Large intestine (tissue), 3 donors: Measurements from ENCODE around the gene GAST. TPM values are rescaled to one million over a fixed set of nuclear protein-coding genes. Genes with fewer than 3 reads are reported as not detected.
"Not testable (repeated sequence)": the region's sequence is repeated elsewhere in the genome, so short reads cannot be mapped to it uniquely, and the experiment has no call there.

ENCODE experiments used
- DNase-seq, 2 donors: peaks; one replicate each; pipeline versions ENCODE4 v3.0.0 to v3.0.0-alpha.2; 2013
- H3K27ac ChIP-seq: one replicate; pipeline ENCODE4 v1.5.1; 2013; ENCODE audit warnings: low read length
- H3K27me3 ChIP-seq: 2 replicates; pipeline ENCODE4 v1.6.1; 2013; ENCODE audit warnings: low read length; ENCODE audit not compliant: control insufficient read depth, insufficient read depth
- H3K36me3 ChIP-seq: 2 replicates; pipeline ENCODE4 v1.6.1; 2013; ENCODE audit warnings: low read length; ENCODE audit not compliant: control insufficient read depth, insufficient read depth
- H3K4me1 ChIP-seq: one replicate; pipeline ENCODE4 v1.6.1; 2013; ENCODE audit warnings: low read length; ENCODE audit not compliant: control insufficient read depth, insufficient read depth
- H3K4me3 ChIP-seq: one replicate; pipeline ENCODE4 v1.5.1; 2013; ENCODE audit warnings: low read length
- H3K9me3 ChIP-seq: one replicate; pipeline ENCODE4 v1.6.1; 2013; ENCODE audit warnings: mild to moderate bottlenecking, low read depth, low read length, moderate library complexity; ENCODE audit not compliant: control insufficient read depth
- WGBS: methylation state at CpG from one replicate; pipeline ENCODE4 v1.1.5; 2013; ENCODE audit warnings: low lambda C conversion rate; ENCODE audit not compliant: insufficient coverage; 5-methylcytosine and 5-hydroxymethylcytosine counted together
- polyA plus RNA-seq: library from polyadenylated mRNA; unstranded; fragments of 120-200 nt; gene quantifications from one replicate; pipeline ENCODE4 v1.2.1, GENCODE V29; 2013

The GAST gene
- polyA plus RNA-seq, 1 donor, result 0.28 TPM

DNA sequence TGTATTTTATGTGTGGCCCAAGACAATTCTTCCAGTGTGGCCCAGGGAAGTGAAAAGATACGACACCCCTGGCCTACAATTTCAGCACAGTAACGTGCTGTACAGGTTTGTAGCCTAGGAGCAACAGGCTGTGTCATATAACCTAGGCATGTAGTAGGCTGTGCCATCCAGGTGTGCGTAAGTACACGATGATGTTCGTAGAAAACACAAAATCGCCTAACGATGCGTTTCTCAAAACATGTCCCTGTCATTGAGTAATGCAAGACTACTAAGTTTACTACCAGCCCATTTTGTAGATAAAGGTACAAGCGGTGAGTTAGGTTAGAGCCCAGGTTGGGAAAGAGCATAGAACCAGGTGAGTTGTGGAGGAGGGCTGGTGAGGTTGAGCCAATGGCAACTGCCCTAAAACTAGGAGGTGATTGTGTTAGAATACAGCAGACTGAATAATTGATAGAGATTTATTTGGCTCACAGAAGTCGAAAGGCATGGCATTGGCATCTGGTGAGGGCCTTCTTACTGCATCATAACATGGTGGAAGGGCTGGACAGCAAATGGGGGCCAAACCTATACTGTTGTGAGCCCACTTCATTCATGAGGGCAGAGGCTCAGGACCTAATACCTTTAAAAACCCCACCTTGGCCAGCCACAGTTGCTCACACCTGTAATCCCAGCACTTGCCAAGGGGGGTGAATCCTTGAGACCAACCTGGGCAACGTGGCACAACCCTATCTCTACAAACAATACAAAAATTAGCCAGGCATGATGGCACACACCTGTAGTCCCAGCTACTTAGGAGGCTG, 19.2 kb upstream of the GAST start:
- no peak for DNase-seq
- H3K9me3 ChIP-seq, result no peaks in the 10 kb centered on the region
- H3K27me3 ChIP-seq, result no peaks in the 10 kb centered on the region
- WGBS, result no CpG with 5 or more reads among the region's 11 CpGs
- no peak overlapping the region for H3K4me3 ChIP-seq
- peaks cover 23% of the 10 kb centered on the region for H3K4me1 ChIP-seq
- H3K27ac ChIP-seq, result no peak overlapping the region
- H3K36me3 ChIP-seq, result peaks cover 56% of the 10 kb centered on the region

DNA sequence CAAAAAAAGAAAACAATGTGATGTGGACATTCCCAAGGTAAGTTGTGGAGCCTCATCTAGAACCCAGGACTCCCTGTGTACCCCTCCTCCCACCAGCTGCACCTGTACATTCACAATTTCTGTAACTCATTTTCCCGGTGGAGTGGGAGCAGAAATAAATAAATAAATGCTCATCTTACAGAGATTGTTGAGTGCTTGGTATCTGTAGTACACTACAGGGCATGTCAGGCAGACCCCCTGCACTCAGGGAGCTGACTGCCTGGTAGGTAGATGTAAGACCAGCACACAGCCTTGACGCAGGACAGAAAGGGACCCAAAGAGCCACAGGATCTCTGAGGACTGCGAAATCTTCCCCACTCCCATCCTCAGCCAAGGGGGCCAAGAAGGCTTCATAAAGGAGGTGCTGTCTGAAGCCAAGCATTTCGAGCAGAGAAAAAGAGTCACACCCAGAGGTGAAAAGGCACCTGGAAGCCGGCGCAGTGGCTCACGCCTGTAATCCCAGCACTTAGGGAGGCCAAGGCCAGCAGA, 16.9 kb upstream of the GAST start:
- Histone ChIP-seq H3K36me3 (peaks cover 48% of the 10 kb centered on the region), H3K4me1 (peaks cover 19% of the 10 kb centered on the region), H3K4me3 (no peak overlapping the region), H3K9me3 (no peaks in the 10 kb centered on the region), H3K27me3 (no peaks in the 10 kb centered on the region), H3K27ac (no peak overlapping the region)
- WGBS, result no CpG with 5 or more reads among the region's 7 CpGs
- DNase-seq, result no peak

- Histone ChIP-seq H3K27ac (no peak overlapping the region), H3K4me3 (no peak overlapping the region), H3K27me3 (no peaks in the 10 kb centered on the region), H3K4me1 (peaks cover 11% of the 10 kb centered on the region), H3K9me3 (no peaks in the 10 kb centered on the region), H3K36me3 (peaks cover 38% of the 10 kb centered on the region)
- 38% methylated on average over 3 of the region's 11 CpGs for WGBS
- DNase-seq, result peak in 1 of 2 donors; percentile 29
Observed at GRCh38 chr17:41695954-41696757, 16.0 kb upstream of the GAST start.

- H3K4me1 ChIP-seq, result peaks cover 11% of the 10 kb centered on the region
- no peak overlapping the region for H3K4me3 ChIP-seq
- peak; percentile 53 to 79 for DNase-seq
- H3K27ac ChIP-seq, result peak overlapping the region; percentile 19
- peaks cover 27% of the 10 kb centered on the region for H3K36me3 ChIP-seq
- H3K27me3 ChIP-seq, result no peaks in the 10 kb centered on the region
- WGBS, result no CpG with 5 or more reads among the region's 6 CpGs
- H3K9me3 ChIP-seq, result no peaks in the 10 kb centered on the region
Observed at GRCh38 chr17:41697122-41697962, 14.8 kb upstream of the GAST start.

DNA sequence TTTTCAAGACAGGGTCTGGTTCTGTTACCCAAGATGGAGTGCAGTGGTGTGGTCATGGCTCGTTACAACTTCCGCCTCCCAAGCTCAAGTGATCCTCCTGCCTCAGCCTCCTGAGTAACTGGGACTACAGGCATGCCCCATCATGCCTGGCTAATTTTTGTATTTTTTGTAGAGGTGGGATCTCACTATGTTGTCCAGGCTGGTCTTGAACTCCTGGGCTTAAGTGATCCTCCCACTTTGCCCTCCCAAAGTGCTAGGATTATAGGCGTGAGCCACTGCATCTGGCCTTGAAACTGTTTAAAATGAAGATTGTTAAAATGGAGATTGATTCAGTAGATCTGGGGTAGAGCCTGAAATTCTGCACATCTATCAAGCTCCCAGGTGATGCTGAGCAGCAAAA, 11.3 kb upstream of the GAST start:
- H3K4me1 ChIP-seq, result peaks cover 11% of the 10 kb centered on the region
- WGBS, result no CpG with 5 or more reads among the region's 3 CpGs
- not testable (repeated sequence) for H3K4me3 ChIP-seq, H3K9me3 ChIP-seq, H3K27me3 ChIP-seq, H3K27ac ChIP-seq, H3K36me3 ChIP-seq, DNase-seq

DNA sequence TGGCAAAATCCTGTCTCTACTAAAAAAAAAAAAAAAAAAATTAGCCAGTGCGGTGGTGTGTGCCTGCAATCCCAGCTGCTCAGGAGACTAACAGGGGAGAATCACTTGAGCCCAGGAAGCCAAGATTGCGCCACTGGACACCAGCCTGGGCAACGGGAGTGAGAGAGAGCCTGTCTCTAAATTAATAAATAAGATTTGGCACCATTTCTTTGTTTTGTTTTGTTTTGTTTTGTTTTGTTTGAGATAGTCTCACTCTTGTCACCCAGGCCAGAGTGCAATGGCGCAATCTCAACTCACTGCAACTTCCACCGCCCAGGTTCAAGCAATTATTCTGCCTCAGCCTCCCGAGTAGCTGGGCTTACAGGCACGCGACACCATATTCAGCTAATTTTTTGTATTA, 9.4 kb upstream of the GAST start:
- H3K36me3 ChIP-seq, result no peaks in the 10 kb centered on the region
- H3K27ac ChIP-seq, result no peak overlapping the region
- H3K4me3 ChIP-seq, result no peak overlapping the region
- no peaks in the 10 kb centered on the region for H3K9me3 ChIP-seq
- H3K27me3 ChIP-seq, result no peaks in the 10 kb centered on the region
- no peak for DNase-seq
- WGBS, result 100% methylated on average over 1 of the region's 8 CpGs
- no peaks in the 10 kb centered on the region for H3K4me1 ChIP-seq

DNA sequence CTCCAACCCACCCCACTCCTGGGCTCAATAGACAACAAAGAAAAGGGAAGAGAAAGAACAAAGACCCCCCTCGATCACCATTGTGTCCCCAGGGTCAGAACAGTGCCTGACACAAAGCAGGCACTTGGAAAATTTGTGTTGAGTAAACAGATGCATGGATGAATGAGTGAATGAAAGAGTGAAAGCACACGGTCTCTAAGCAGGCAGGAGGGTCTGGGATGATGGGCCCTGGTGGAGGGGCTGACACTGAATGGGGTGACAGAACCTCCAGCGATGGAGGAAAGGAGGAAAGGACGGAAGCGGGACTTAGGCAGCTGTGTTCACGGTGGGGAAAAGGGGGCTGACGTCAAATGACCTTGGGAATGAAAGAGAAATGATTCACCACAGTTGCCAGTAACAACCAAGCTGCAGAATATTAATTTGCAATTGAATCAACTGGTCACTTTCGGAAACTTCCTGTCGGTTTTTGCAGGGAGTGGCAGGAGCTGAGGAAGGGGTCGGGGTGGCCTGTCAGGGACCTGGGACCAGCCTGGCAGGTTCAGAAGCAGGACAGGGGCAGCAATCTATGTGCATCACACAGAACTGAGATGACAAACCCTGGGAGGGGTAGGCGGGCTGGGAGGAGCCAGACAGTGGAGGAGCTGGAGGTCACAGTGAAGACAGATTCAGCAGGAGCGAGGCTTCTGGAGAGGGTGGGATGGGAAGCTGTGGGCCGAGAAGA, 6.7 kb upstream of the GAST start:
- H3K9me3 ChIP-seq, result no peaks in the 10 kb centered on the region
- no peaks in the 10 kb centered on the region for H3K27me3 ChIP-seq
- no peaks in the 10 kb centered on the region for H3K36me3 ChIP-seq
- H3K27ac ChIP-seq, result no peak overlapping the region
- no CpG with 5 or more reads among the region's 13 CpGs for WGBS
- H3K4me1 ChIP-seq, result no peaks in the 10 kb centered on the region
- H3K4me3 ChIP-seq, result no peak overlapping the region
- no peak for DNase-seq

- Histone ChIP-seq H3K4me1 (no peaks in the 10 kb centered on the region), H3K36me3 (no peaks in the 10 kb centered on the region), H3K27ac (no peak overlapping the region), H3K9me3 (no peaks in the 10 kb centered on the region), H3K4me3 (no peak overlapping the region), H3K27me3 (no peaks in the 10 kb centered on the region)
- DNase-seq, result no peak
- no CpG with 5 or more reads among the region's 10 CpGs for WGBS
Observed at GRCh38 chr17:41707803-41708669, 4.1 kb upstream of the GAST start.

DNA sequence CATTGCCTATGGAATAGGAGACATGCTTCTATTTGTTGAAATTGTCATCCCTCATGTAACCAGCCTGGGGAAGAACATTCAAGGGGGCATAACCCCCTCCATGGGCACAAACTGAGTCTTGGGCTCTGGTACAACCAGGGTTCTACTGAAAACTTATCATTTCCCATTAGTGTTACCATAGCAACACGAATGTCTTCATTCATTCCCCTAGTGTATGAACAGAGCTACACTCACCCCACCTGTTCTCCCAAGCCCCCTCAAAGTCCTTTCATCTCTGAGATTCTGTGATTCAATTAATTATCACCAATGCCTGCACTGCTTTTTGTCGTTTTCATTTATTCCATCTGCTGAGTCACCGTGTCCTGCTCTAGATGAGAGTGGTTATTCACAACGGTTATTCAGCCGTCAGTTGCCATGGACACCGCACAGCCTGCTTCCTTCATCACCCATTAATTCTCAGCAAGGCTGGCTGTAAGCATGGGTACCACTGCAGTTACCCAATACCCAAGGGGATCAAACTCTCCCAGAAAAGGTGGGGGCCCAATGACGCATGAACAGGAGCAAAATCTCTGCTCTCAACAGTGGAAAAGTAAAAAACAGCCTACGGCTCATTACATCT, 1.6 kb upstream of the GAST start:
- H3K9me3 ChIP-seq, result no peaks in the 10 kb centered on the region
- H3K4me3 ChIP-seq, result no peak overlapping the region
- H3K36me3 ChIP-seq, result no peaks in the 10 kb centered on the region
- WGBS, result 53% methylated on average over 3 of the region's 8 CpGs
- H3K27ac ChIP-seq, result no peak overlapping the region
- DNase-seq, result no peak
- no peaks in the 10 kb centered on the region for H3K4me1 ChIP-seq
- H3K27me3 ChIP-seq, result no peaks in the 10 kb centered on the region
